HG03039 (cell line): ENCODE data around the gene KRTAP4-1.
"Not testable (repeated sequence)": the region's sequence is repeated elsewhere in the genome, so short reads cannot be mapped to it uniquely, and the experiment has no call there.

Experiments
- ATAC-seq: cut with Tn5 transposase; IDR thresholded peaks from one replicate; pipeline ENCODE4 v1.9.1; 2021; ENCODE audit warnings: mild to moderate bottlenecking, moderate library complexity; ENCODE audit not compliant: unreplicated experiment

KRTAP4-1 gene

GRCh38 chr17:41176744-41177387 lies 7.8 kb downstream of the KRTAP4-1 start:
- ATAC-seq: no peak

DNA sequence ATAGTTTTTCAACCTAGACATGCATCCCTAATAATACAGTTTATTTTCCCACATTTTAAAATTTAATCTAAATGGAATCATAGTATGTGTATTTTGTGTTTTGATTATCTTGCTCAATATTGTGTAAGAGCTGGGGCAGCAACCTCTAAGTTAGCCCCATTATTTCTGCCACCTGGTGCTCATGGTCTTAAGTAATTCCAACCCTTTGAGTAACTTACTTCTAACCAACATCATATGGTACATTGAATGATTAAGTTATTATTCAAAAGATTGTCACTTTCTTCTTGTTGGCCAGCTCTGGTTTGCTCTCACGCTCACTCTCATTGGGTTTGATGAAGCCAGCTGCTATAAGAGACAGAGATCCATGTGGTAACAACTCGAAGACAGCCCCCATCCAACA lies 12.8 kb downstream of the KRTAP4-1 start:
- ATAC-seq: no peak

- ATAC-seq: no peak
Measured at GRCh38 chr17:41168121-41168520, 16.6 kb downstream of the KRTAP4-1 start, which contains the start of gene KRTAP4-3. KRTAP4-3 (minus strand) TSS chr17:41168221; CDS start chr17:41168172, 49 bp downstream.

GRCh38 chr17:41167561-41167960 lies 17.1 kb downstream of the KRTAP4-1 start:
- ATAC-seq: no peak

- no peak for ATAC-seq
Measured at GRCh38 chr17:41163828-41164227, 20.9 kb downstream of the KRTAP4-1 start.

- no peak for ATAC-seq
Measured at GRCh38 chr17:41160648-41161047, 24.1 kb downstream of the KRTAP4-1 start, which contains the start of gene KRTAP4-4. KRTAP4-4 (minus strand) TSS chr17:41160748; CDS start chr17:41160691, 57 bp downstream.

GRCh38 chr17:41160190-41160589 lies 24.5 kb downstream of the KRTAP4-1 start:
- not testable (repeated sequence) for ATAC-seq

GRCh38 chr17:41153856-41154255 lies 30.9 kb downstream of the KRTAP4-1 start:
- ATAC-seq: no peak

DNA sequence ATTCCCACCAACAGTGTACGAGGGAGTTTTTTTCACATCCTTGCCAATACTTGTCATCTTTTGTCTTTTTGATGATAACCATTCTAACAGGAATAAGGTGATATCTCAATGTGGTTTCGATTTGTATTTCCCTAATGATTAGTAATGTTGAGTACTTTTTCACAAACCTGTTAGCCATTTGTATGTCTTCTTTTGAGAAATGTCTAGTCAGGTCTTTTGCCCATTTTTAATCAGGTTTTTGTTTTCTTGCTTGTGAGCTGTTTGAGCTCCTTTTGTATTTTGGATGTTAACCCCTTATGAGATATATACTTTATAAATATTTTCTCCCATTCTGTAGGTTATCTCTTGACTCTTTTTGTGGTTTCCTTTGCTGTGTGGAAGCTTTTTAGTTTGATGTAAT lies 33.2 kb downstream of the KRTAP4-1 start:
- no peak for ATAC-seq

DNA sequence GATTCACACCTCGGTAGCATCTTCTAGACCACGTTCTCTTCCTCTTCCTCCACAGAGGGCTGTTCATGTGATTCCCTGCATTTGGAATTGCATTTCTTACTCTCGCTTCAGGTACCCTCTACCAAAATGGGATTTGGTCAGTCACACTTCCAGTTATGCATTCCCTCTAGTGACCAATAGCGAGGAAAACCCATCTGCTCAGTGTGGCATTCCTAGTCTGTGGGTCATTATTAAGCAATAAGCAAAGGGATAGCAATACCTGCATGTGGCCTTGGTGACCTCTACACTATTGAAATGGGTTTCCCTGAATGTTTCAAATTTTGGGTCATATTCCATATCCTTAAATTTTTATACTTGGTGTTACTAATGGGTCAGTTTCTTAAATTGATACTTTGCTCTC lies 34.7 kb downstream of the KRTAP4-1 start:
- no peak for ATAC-seq

DNA sequence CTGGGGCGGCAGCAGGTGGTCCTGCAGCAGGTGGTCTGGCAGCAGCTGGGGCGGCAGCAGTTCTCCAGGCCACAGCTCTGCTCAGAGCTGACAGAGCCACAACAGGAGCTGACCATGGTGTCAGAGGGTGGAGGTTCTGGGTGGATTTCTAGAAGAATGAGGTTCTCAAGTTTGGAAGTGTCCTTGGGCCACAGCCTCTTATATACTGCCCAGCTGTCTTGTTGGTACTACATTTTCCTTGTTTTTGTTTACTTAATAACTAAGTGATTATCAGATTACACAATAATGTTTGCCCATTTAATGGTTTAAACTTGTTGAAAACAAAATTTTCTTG lies 35.1 kb downstream of the KRTAP4-1 start, which contains the start of gene KRTAP4-5:
TSS of gene KRTAP4-5 (minus strand) at position 174 of the 334 bp plus-strand sequence. CDS start at position 116, 58 bp downstream.
- ATAC-seq: no peak

DNA sequence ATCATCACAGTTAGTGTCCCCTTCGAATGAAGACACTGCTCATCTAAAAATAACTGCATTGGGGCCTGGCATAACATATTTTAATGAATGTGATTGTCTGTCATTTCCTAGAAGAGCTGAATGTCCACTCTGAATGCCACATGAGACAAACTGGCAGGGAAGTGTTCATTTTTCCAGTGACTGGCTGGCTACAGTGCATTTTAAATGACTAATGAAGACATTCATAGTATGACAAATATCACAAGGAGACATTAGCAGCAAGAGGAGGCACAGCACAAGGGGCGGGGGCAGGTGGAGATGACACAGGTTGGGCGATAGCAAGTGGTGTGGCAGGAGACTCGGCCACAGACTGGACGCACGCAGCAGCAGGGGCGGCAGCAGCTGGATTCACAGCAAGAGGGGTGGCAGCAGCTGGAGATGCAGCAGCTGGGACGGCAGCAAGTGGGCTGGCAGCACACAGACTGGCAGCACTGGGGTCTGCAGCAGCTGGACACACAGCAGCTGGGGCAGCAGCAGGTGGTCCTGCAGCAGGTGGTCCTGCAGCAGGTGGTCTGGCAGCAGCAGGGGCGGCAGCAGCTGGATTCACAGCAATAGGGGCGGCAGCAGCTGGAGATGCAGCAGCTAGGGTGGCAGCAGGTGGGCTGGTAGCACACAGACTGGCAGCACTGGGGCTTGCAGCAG lies 35.6 kb downstream of the KRTAP4-1 start:
- ATAC-seq: not testable (repeated sequence)

- ATAC-seq: no peak
Measured at GRCh38 chr17:41147531-41148204, 37.0 kb downstream of the KRTAP4-1 start.

DNA sequence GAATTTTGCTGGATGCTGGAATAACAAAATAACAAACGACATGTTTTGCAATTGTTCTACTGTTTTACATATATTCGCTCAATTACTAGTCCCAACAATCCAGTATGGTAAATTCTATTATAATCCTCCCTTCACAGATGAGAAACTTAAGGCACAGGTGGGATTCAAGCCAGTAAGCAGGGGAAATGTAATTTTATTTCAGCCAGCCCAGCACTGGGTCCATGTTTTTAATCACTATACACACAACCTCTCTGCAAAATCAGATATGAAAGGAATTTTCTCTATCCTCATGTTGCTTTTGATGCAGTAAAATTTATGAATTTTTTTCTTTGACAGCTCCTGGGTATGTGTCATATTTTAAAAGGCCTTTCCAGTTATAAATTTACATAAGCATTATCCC lies 39.5 kb downstream of the KRTAP4-1 start:
- no peak for ATAC-seq

DNA sequence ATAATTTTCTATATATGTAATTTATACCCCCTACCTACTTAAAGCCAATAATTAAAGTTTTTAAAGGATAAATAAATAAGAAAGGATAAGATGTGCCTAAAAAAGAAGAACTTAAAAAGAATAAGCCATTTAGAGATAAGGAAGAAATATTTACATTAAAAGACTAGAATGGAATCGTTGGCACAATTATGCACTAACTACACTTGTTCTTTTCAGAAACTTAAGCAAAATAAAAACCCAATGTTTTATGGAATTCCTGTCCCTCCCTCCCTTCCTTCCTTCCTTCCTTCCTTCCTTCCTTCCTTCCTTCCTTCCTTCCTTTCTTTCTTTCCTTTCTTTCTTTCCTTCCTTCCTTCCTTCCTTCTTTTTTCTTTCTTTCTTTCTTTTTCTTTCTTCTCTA lies 39.9 kb downstream of the KRTAP4-1 start:
- no peak for ATAC-seq

- ATAC-seq: no peak
Measured at GRCh38 chr17:41141361-41141760, 43.4 kb downstream of the KRTAP4-1 start.

DNA sequence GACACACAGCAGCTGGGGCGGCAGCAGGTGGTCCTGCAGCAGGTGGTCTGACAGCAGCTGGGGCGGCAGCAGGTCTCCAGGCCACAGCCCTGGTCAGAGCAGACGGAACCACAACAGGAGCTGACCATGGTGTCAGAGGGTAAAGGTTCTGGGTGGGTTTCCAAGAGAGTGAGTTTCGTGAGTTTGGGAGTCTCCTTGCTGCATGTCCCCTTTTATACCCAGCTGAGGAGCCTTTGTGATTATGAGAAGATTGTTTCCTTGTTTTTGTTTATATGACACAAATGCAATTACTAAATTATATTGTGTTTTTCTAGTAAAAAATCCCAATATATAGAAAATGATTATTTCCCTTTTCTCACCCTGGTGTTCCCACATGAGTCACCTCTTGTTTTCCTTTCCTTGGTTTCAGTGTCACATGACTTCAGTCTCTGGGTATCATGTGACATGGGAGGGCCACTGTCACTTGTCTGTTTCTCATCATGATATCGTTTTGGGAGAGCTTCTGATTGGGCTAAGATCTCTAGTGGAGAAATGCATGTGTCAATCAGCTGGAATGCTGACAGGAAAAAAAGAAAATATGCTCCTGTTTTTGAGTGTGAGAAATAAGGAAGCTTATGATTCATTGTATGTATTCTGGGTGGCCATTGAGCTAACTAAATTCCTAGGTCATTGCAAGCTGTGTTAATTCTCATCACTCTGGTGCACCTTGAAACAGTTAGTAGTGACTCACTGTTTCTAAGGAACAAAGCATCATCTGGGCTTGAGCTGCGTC lies 44.2 kb downstream of the KRTAP4-1 start, which contains the start of gene KRTAP4-6:
TSS of gene KRTAP4-6 (minus strand) at position 185 of the 772 bp plus-strand sequence. CDS start at position 128, 57 bp downstream.
- ATAC-seq: no peak

DNA sequence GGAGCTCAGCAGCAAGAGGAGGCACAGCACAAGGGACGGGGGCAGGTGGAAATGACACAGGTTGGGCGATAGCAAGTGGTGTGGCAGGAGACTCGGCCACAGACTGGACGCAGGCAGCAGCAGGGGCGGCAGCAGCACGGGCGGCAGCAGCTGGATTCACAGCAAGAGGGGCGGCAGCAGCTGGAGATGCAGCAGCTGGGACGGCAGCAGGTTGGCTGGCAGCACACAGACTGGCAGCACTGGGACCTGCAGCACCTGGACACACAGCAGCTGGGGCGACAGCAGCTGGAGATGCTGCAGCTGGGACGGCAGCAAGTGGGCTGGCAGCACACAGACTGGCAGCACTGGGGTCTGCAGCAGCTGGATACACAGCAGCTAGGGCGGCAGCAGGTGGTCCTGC lies 44.8 kb downstream of the KRTAP4-1 start:
- ATAC-seq: not testable (repeated sequence)
